NOMO-1 treated with dmso at 0.1 percent for 144 hours (cell line): ENCODE data around the gene R3HDM2.
"Not testable (repeated sequence)": the region's sequence is repeated elsewhere in the genome, so short reads cannot be mapped to it uniquely, and the experiment has no call there.

ENCODE experiments used
- DNase-seq: peaks from one replicate; lab custom pipeline; 2025; ENCODE audit not compliant: unreplicated experiment; lab: John Stamatoyannopoulos, UW

Gene R3HDM2

GRCh38 chr12:57454213-57454565, 23.3 kb upstream of the R3HDM2 start:
- no peak for DNase-seq

- peak; percentile 23 for DNase-seq
These were observed 22.2 kb upstream of the R3HDM2 start for GRCh38 chr12:57452937-57453509.

GRCh38 chr12:57452181-57452936, 21.5 kb upstream of the R3HDM2 start:
- no peak for DNase-seq

- no peak for DNase-seq
These were observed 20.5 kb upstream of the R3HDM2 start for GRCh38 chr12:57451233-57451778.

GRCh38 chr12:57450057-57450456, 19.2 kb upstream of the R3HDM2 start:
- DNase-seq = no peak

GRCh38 chr12:57449375-57449774, 18.5 kb upstream of the R3HDM2 start:
- DNase-seq = no peak

- no peak for DNase-seq
These were observed 17.8 kb upstream of the R3HDM2 start for GRCh38 chr12:57448669-57449068.

GRCh38 chr12:57446292-57446960, 15.6 kb upstream of the R3HDM2 start:
- no peak for DNase-seq

GRCh38 chr12:57444744-57445143, 13.9 kb upstream of the R3HDM2 start:
- DNase-seq = no peak

GRCh38 chr12:57444337-57444736, 13.5 kb upstream of the R3HDM2 start:
- DNase-seq = not testable (repeated sequence)

- no peak for DNase-seq
These were observed 11.1 kb upstream of the R3HDM2 start for GRCh38 chr12:57441846-57442427.

- DNase-seq = not testable (repeated sequence)
These were observed 10.6 kb upstream of the R3HDM2 start for GRCh38 chr12:57441393-57441792.

GRCh38 chr12:57439762-57440266, 9.0 kb upstream of the R3HDM2 start:
- DNase-seq = no peak

- no peak for DNase-seq
These were observed 7.6 kb upstream of the R3HDM2 start for GRCh38 chr12:57438400-57438799.

GRCh38 chr12:57435293-57435692, 4.5 kb upstream of the R3HDM2 start:
- no peak for DNase-seq

- no peak for DNase-seq
These were observed 3.8 kb upstream of the R3HDM2 start, which contains the start of gene INHBC for GRCh38 chr12:57434517-57435223. Gene INHBC (plus strand): TSS chr12:57434784. CDS start chr12:57434887, 103 bp downstream.

GRCh38 chr12:57433370-57433769, 2.5 kb upstream of the R3HDM2 start:
- no peak for DNase-seq

GRCh38 chr12:57431654-57432188, 878 bp upstream of the R3HDM2 start:
- no peak for DNase-seq

GRCh38 chr12:57430112-57430930, 522 bp downstream of the R3HDM2 start:
- DNase-seq = peak; percentile 59
